ENCODE measurements around the gene BABAM2. TPM values are rescaled to one million over a fixed set of nuclear protein-coding genes. Genes with fewer than 3 reads are reported as not detected.

BABAM2 gene
- polyA plus RNA-seq, 3 donors = 55.5 to 58.9 (median 57.2) TPM

DNA sequence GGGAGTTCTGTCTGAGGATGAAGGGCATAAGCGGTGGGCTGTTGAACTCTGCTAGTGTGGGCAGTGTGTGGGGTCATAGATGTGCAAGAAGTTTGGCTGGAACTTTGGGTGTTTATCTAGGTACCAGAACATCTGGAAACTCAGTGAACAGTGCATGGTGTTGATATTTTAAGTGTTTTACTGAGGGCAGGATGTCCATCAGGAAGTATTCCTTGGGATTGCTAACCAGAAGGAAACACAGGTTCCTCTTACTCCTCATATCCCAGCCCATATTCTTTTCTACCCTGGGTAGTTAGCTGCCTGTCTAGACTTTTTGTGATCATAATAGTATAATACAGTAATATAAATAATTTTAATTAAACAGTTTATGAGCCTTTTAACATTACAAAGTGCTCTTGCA lies 15.5 kb downstream of the BABAM2 start:
- no peak for DNase-seq (ENCODE audit: low read depth in 3 of 3, low spot score in 2 of 3)

DNA sequence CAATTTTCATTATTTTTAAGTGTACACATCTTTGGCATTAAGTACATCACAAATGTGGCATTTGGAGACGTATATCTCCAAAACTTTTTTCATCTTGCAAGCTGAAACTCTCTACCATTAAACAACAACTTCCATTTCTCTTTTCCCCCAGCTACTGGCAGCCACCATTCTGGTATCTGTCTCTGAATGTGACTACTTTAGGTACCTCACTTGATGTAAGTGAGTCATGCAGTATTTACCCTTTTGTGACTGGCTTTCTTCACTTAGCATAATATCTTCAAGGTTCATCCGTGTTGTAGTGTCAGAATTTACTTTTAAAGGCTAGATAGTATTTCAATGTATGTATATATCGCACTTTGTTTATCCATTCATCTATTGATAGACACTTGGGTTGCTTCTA lies 17.0 kb downstream of the BABAM2 start:
- no peak for DNase-seq (ENCODE audit: low read depth in 3 of 3, low spot score in 2 of 3)

DNA sequence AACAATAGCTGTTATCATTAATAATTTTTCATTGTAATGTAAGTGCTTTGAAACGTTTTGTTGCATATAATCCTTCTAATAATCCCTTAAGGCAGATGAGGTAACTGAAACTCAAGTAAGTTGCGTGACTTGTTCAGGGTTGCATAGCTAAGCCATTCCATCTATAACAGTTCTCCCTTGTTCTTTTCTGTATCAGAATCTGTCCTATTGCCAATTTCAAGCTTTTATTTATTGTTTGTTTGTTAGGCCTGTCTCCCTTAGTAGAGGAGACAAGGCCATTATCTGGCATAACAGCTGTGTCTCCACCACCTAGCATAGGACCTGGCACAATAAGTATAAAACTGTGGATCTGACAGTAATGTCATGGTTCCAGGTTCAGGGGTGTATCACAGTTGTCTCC lies 19.4 kb downstream of the BABAM2 start:
- no peak for DNase-seq (ENCODE audit: low read depth in 3 of 3, low spot score in 2 of 3)

DNA sequence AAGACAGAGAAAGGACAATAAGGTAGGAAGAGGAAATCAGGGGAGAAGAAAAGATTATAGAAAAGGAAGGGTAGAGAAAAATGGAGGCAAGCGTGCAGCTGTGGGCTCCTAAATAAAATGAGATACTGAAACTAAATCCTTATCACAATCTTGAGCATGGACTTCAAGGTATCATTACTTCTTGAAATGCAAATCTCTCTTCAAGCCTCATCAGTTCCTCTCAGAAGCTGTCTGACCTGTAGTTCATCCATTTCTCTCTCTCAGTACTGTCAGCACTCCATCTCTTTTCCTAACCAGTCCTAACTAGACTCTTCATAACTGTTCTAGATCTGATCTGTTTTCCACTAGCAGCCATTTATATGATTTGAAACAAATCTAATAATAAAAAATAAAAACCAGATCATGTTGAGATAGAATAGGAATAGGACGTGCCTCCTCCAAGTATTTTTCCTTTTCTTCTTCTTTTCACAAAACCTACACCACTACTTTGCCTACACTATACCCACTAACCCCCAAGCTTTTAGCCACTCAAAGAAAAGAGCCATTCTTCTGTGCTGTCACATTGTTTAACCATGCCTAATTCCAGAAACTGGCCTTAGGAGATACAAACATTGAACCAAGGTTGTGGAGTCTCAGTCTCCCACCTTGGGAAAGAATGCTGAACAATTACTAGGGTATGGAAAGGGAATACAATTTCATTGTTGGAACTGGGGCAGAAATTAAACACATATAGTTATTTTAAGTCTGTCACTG lies 21.1 kb downstream of the BABAM2 start:
- DNase-seq (ENCODE audit: low read depth in 3 of 3, low spot score in 2 of 3) = no peak

DNA sequence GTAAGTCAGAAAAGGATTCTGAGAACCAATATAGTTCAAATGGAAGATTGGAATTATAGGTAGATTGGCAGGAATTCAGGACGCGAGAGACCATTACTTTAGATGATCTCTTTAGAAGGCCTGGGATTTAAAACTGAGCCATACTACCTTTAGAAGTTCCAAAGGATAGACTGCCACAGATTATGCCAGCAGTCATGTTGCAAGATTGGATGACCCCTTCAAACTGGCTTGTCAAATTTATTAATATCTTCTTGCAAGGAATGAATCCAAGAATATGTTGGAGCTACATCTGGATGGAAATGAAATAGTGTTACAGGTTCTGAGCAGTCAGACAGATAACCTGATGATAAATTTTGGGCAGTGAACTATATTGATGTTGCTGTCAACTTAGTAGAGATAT lies 22.0 kb downstream of the BABAM2 start:
- DNase-seq (ENCODE audit: low read depth in 3 of 3, low spot score in 2 of 3) = no peak

DNA sequence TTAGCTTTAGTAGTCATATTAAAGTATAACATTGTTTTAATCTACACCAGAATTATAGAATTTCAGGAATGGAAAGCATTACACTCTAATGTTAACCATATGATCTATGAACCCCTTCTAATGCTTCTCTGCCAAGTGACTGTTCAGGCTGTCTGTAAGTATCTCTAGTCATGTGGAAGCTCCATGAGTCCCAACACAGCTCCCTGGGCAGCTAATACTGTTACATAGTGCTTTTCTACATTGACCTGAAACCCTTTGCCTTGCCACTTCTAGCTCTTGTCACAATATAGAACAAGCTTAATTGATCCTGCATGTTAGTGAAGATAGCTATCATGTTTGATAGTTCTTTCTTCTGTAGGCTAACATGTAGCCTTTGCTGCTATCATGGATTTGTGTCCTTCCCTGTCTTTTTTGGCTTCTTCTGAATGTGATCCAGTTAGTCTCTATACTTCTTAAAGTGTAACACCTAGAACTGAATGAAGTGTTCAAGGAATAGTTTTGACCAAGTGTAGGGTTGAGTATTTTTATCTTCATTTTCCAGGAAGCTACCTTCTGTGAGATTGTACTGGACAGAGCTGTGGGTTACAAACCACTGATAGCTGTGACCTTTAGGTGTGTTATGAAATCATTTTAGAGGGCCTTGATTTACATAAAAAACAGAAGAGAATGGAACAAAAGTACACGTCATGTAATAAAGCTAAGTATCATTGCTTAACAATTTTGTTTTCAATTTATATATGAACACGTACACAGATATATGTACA lies 23.7 kb downstream of the BABAM2 start:
- DNase-seq (ENCODE audit: low read depth in 3 of 3, low spot score in 2 of 3) = no peak

DNA sequence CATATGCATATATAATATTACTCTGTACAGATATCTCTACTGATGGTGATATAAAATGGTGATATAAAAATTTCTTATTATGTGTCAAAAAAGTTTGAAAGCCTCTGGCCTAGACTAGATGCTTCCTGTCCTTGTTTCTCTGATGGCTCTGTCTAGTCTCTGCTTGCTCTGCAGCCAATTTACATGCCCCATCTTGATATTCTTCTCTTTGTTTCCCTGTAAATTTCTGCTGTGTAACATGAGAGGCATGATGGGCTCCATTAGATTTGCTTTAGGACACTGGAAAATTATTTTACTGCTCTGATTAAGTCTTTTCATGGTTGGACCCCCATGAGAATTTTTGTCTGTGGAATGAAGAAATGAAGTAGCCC lies 24.3 kb downstream of the BABAM2 start:
- DNase-seq (ENCODE audit: low read depth in 3 of 3, low spot score in 2 of 3) = no peak

DNA sequence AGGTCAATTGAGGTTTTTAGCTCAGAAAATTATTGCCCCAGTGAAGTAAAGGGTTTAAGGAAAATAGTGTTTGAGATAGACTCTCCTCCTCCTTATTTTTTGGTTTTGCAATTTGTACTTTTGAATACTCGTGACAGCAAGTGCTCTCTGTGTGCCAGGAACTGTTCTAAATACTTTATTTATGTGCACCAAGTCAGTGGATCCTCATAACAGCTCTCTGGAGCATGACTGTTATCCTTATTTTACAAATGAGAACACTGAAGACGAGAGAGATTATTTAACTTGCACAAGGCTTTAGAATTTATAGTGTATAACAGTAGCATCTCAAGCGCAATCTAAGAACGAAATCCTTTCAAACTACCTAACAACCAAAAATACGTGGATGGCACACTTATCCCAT lies 24.7 kb downstream of the BABAM2 start:
- DNase-seq (ENCODE audit: low read depth in 3 of 3, low spot score in 2 of 3) = no peak

DNA sequence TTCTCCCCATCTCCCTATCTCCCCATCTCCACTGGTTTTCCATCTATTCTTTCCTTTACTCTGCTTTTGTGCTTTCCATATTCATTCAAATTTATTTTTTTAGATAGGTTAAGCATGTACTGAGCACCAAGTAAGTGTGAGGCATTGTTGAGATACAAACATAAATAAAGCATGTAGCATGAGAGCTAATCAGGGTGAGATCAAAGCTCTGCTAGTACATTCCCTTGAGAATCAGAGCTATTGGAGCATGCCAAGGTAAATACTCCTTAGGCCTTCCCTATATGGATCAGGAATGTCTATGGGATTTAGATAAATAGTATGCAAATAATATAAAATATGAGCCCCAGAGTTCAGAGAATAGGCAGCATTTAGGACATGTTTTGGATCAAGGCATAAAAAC lies 25.3 kb downstream of the BABAM2 start:
- DNase-seq (ENCODE audit: low read depth in 3 of 3, low spot score in 2 of 3) = no peak

DNA sequence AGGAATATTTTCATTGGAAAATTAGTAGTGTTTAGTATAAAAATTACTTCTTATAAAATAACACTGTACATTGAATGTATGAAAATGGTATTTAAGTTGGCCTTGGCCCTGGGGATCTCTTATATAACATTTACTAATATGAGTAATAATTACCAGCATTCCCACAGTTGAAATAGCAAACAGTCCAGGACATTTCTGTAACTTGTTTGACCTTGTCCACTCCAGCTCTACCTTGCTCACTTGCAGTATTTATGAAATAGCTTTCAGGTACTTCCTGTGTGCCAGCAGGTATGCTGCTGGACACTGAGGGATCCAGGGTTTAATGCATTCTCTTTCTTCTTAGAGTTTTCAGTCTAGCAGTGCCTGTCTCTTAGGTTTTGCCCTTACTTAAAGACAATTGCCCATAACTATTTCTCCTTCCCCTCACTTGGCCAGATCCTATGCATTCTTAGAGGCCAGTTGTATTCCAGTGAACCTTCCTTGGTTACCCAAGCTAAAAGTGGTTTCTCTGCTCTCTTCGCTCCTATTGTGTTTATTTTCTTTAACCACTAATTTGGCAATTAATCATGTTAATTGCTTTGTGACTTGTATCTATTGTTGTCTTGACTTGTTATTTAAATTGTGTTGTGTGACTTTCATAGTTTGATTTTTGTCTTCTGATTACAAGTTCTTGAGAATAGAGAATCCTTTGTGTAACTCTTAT lies 25.9 kb downstream of the BABAM2 start:
- no peak for DNase-seq (ENCODE audit: low read depth in 3 of 3, low spot score in 2 of 3)

DNA sequence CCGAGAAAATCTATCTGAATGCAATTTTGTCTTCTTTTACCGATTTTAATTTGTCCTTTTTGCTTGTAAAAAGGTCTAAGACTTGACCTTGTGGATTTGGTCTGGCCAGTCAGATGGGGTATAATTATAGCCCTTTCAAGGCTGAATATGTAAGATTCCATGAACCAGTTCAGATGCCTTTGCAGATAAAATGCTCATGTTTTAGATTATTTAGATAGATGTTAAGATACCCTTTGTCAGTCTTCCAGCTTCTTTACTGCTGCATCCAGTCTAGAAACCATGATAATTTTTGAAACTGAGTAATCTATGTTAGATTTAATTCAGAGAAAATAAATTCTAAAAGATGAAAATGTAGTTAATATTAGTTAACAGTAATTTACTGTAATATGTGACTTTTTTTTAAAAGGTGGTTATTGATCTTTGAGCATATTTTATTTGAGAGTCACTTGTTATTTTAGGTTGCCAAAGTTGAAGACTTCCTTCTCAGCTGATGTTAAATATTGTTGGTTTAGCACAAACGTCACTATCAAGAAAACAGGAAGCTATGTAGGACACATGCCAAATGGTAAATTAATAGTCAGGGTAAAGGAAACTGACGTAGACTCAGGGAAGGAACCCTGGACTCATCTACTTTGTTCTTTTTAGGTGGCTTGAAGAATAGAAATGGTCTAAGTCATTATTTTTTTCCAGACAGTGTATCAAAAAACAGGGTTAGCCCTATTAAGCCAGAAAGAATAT lies 29.8 kb downstream of the BABAM2 start:
- DNase-seq (ENCODE audit: low read depth in 3 of 3, low spot score in 2 of 3) = no peak

DNA sequence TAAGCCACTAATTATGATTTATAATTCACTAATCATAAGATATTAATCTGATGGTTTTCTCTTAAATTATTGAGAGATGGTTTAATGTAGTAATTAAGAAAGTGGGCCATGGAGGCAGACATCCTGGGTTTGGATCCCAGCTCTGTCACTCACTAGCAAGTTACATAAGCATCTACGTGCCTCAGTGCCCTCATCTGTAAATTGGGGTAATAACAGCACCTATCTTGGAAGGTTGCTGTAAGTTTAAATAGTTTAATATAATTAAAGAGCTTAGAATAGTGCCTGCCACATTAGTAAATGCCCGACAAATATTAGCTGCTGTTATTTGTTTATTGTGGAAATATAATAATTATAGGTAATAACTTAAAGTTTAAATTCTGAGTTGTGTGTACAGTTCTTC lies 30.9 kb downstream of the BABAM2 start:
- DNase-seq (ENCODE audit: low read depth in 3 of 3, low spot score in 2 of 3) = no peak

DNA sequence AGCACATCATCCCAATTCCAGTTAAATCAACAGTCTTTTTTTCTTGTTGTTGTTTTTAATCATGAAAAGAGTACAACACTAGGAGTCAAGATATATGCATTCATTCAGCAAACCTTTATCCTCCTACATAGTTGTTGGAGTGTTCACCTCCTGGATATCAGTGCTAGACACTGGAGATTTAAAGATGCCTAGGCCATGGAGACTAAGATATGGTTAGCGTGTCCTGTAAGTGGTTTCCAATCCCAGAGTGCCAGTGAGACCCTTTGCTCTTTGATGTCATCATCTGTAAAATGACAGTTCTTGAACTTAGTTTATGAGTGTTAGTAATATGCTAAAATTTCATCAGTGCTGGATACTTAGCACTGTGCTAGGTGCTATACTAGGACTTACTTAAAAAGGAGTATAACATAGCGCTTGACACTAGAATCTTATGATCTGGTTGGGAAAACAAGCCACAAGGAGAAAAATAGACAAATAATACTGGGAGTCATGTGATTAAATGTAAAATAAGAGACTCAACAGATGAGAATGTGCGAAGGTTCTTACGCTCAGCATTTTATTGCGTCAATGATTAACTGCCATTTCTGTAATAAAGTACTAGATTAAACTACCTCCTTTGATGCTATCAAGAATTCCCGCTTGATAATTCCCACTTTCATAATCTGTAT lies 31.5 kb downstream of the BABAM2 start:
- no peak for DNase-seq (ENCODE audit: low read depth in 3 of 3, low spot score in 2 of 3)

DNA sequence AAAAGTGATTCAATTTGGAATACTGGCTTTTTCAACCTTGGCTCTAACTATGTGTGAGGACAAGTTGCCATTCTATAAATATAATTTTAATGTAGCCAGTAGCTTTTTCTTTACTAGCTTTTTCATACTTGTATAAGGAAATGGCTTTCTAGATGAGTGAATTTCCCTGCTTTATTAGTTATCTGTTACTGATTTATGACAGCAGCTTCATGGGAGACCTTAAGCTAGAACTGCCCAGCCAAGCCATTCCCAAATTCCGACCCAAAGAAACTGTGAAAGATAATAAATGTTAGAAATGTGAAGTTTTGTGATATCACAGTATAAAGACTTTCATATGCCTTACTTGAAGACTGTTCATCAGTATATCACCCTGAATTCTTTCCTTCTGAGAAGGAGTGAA lies 32.3 kb downstream of the BABAM2 start:
- no peak for DNase-seq (ENCODE audit: low read depth in 3 of 3, low spot score in 2 of 3)

DNA sequence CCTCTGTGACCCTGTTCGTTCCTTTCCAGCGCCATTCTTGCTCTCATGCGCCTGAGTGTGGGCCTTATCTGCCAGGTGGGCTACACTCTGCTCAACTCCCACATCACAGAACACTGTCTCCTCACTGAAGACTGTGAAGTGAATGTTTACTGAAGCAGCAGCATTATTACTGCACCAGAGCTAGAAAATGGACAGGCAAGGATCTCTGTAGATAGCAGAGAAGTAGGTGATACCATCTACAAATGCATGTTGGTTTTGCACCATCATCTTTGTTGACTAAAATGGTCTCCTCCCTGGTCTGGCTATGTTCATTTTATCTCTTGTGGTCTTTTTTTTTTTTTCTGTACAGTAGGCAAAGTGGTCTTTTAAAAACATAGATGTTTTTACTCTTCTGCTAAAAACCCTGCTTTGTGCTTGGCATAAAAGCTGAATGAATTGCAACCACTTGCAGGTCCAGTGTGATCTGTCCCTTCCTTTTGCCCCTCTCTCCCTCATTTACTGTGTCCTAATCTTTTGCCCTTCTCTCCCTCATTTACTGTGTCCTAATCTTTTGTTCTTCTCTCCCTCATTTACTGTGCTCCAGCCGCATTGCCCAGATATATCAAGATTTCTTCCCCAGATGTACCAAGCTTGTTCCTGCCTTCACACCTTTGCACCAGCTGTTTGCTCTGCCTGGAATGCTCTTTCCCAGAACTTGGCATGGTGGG lies 35.4 kb downstream of the BABAM2 start:
- no peak for DNase-seq (ENCODE audit: low read depth in 3 of 3, low spot score in 2 of 3)

DNA sequence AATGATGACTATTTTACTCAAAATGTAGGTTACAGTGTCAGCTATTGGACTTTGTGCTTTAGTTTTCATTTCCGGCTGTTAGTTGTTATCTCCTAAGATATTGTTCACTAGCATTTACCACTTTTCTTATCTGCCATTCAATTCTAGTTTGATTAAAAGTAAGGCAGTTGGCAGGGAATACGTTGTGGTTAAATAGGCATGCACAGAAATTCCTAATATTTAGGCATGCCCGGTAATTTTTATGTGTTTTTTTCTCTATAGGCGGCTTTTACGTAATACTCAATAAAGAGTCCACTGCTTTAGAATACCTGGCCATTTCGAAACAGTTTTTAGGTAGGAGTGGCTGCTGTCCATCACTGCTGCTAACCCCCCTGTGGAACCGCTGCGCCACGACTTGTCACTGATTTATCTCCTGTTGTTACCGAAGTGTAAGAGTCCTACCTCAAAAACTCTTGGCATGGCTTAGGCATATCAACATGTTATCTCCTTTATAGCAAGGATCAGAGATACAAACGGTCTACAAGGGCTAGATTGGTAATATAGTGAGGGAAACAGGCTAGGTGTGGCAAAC lies 39.5 kb downstream of the BABAM2 start:
- no peak for DNase-seq (ENCODE audit: low read depth in 3 of 3, low spot score in 2 of 3)

DNA sequence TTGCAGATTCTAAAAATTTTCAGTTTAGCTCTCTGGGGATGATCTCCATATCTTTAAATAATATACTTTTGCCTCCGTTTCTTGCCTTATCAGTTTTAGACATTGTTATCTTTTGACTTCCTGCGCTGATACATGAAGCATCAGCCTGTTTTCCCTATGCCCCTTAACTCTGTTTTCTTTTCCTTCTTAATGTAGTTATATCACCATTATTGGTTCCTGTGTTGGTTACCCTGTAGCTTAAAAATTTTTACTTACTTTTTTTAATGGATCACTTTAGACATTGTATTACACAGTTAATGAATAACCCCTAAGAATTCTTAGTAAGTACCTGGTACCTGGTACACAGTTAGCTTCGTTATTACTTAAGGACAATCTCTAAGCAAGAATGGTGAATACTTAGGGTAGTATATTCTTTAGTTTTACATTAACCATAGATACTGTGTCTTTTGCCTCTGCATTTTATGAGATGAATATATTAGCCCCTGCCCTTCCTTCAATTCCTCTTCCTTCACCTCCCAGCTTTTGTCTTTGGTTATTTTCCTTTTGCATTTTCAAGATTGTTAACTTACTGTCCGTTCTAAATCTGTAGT lies 40.9 kb downstream of the BABAM2 start:
- no peak for DNase-seq (ENCODE audit: low read depth in 3 of 3, low spot score in 2 of 3)

DNA sequence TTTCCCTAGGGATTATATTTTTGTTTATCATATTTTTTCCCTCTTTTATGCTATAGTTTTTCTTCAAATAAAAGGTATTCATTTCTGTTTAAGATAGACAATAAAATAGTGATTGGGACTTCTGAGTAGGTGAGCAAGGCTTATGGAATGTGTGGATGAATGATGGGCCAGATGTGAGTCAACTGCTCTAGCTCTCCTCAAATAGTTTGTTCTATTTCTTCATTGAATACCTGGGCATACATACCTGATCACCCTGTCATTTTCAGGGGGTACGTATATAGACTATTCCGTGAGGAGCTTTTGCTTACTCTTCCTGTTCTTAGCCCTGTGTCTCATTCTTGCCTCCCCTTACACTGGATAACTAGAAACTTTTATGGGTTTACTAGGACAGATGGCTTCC lies 41.9 kb downstream of the BABAM2 start:
- DNase-seq (ENCODE audit: low read depth in 3 of 3, low spot score in 2 of 3) = no peak

DNA sequence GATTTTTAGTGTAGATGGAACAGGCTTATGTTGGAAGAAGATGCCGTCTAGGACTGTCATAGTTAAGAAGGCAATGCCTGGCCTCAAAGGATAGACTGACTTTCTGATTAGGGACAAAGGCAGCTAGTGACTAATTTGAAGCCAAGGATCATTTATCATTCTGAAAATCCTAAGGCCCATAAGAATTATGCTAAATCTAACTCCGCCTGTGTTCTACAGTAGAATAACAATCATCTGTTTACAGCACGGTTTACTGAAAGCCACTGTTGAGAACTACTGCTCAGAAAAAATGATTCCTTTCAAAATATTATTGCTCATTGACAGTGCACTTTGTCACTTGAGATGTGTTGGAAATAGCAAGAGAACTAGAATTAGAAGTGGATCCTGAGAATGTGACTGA lies 44.5 kb downstream of the BABAM2 start:
- no peak for DNase-seq (ENCODE audit: low read depth in 3 of 3, low spot score in 2 of 3)
